ENCODE data around the gene WWC1. TPM values are rescaled to one million over a fixed set of nuclear protein-coding genes. Genes with fewer than 3 reads are reported as not detected.

Gene WWC1
- total RNA-seq, result 1 to 10 TPM in 2 of 3 donors, under 1 TPM in 1; 0.86 to 5.0 (median 1.7) TPM

DNA sequence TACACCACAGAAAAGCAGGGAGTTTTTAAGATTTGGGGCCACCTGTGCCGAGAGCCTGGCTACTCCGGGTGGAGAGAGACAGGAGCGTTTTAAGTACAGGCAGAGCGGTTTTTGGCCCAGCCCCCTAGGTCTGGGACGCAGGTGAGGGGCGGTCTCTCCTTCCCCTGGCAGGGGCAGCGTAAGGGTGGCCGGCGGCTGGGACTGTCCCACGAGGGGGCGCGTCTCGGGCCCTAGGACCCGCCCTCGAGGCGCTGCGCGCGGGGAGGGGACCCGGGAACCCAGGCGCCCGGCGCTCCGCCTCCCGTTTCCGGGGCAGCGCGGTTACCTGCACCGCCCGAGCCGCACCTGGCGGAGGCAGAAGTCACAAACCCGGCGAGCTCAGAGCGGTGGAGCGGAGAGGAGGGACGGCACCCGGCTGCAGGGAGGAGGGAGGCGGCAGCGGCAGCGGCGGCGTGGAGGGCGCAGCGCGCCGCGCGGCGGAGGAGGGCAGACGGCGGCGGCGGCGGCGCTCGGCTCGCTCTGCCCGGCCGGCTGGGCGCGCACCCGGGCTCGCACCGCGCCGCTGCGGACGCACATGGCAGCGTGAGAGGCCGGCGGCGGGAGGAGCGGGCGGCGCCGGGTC, at the start of gene WWC1:
WWC1 (plus strand) TSS at position 304 of the 622 bp plus-strand sequence. CDS start 508 bp downstream, outside the sequence.
- DNase-seq, result peak; percentile 64
- Mint-ChIP-seq H3K4me3 (peak within 1 kb of the TSS; percentile 69), H3K9me3 (no peaks in the 10 kb centered on the region), H3K36me3 (ENCODE audit: insufficient read depth) (no peaks in the 10 kb centered on the region), H3K4me1 (ENCODE audit: low read depth) (peaks cover 12% of the 10 kb centered on the region), H3K27me3 (ENCODE audit: low read depth) (peaks cover 50% of the 10 kb centered on the region)
- peak; percentile 70 to 81 for ATAC-seq

DNA sequence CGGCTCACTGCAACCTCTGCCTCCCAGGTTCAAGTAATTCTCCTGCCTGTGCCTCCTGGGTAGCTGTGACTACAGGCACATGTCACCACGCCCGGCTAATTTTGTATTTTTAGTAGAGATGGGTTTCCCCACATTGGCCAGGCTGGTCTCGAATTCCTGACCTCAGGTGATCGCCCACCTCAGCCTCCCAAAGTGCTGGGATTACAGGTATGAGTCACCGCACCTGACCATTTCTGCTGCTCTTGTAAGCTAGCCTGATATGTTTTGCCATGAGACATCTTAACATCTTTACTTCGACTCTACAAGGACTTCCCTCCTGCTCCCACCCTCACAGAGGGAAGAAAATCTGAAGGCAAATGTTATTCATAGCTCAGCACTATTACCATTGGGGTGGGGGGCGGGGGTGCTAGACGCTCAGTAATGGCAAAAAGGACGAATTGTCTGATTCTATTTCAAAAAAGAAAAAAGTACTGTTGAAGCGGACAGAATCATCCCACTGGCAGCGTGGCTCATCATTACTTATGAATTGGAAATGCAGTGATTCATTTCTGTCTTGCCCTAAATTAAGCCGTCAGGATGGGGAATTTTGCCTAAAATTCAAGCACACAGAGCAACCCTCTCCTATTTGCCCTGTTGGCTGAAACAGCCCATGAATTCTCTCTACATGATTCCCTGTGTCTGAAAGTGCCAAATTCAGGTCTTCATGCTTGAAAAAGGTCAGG, 46.4 kb upstream of the WWC1 start:
- Mint-ChIP-seq H3K4me1 (ENCODE audit: low read depth) (no peaks in the 10 kb centered on the region), H3K9me3 (no peaks in the 10 kb centered on the region), H3K4me3 (no peak overlapping the region), H3K36me3 (ENCODE audit: insufficient read depth) (no peaks in the 10 kb centered on the region), H3K27me3 (ENCODE audit: low read depth) (no peaks in the 10 kb centered on the region)
- DNase-seq (no peak), ATAC-seq (no peak)

GRCh38 chr5:168249923-168250322, 41.5 kb upstream of the WWC1 start:
- Mint-ChIP-seq H3K9me3 (no peaks in the 10 kb centered on the region), H3K4me1 (ENCODE audit: low read depth) (no peaks in the 10 kb centered on the region), H3K4me3 (no peak overlapping the region), H3K36me3 (ENCODE audit: insufficient read depth) (no peaks in the 10 kb centered on the region), H3K27me3 (ENCODE audit: low read depth) (no peaks in the 10 kb centered on the region)
- DNase-seq, result no peak
- ATAC-seq, result no peak

DNA sequence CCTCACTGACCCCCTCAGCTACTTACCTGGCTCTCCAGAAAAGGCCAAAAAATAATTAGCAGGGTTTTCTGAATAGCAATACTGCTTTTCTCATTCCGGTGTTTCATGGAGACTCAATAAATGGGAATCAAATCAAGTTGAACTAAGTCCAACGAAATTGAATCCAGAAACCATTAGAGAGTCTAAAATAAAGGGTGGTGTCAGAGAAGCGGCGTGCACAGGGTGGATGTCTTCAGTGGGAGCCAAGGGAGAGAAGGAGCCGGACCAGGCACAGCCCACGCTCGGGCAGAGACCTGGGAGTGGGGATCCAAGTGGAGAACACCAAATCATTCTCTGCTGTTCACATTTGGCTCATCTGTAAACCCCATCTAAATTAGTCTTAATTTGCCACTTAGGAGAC, 40.2 kb upstream of the WWC1 start:
- no peaks in the 10 kb centered on the region for H3K27me3 Mint-ChIP-seq (ENCODE audit: low read depth)
- H3K4me3 Mint-ChIP-seq, result no peak overlapping the region

GRCh38 chr5:168254013-168254693, 37.3 kb upstream of the WWC1 start:
- Mint-ChIP-seq H3K4me3 (no peak overlapping the region), H3K36me3 (ENCODE audit: insufficient read depth) (no peaks in the 10 kb centered on the region), H3K27me3 (ENCODE audit: low read depth) (no peaks in the 10 kb centered on the region), H3K9me3 (no peaks in the 10 kb centered on the region), H3K4me1 (ENCODE audit: low read depth) (no peaks in the 10 kb centered on the region)
- DNase-seq, result no peak
- no peak for ATAC-seq

More for the DNA sequence above, 40.2 kb upstream of the WWC1 start:
- Mint-ChIP-seq H3K4me1 (ENCODE audit: low read depth) (no peaks in the 10 kb centered on the region), H3K9me3 (no peaks in the 10 kb centered on the region), H3K36me3 (ENCODE audit: insufficient read depth) (no peaks in the 10 kb centered on the region)
- DNase-seq (no peak), ATAC-seq (no peak)

DNA sequence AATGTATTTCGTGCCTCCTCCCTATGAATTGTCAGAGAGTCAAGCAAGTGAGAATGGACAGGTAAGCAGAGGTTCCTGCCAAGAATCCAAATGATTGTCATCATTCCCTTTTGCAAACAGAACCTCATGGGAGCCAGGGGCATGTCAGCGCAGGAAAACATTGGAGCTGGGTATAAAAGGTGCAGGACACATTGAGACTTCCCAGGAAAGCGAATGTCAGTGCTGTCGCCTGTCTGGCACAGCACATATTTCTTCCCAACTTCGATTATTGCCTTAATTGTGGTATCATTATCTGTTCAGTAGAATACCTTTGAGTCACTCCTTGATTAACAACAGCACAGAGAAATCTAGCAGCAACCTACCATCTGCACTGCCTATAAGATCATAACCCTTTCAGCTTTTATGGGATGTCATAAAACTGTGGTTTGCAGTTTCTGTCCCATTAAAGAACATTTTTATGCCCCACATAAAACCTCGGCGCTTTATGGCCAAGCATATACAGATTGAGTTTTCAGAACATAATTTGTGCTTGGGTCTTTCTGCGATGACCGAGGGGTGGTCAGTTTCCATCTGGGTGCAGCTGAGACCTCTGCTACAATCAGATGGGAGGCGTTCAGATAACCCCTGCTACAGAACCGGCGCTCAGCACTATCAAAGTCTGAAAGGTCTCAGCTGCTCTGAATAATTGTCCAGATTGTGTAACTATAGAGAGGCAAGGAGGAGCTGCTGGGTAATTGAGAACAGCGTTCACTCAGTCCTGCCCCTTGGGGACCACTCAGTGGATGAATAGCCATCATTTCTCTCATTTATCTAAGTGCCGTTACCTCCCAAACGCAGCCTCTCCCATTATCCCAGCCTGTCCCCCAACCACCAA, 30.9 kb upstream of the WWC1 start:
- H3K27me3 Mint-ChIP-seq (ENCODE audit: low read depth), result no peaks in the 10 kb centered on the region
- no peaks in the 10 kb centered on the region for H3K36me3 Mint-ChIP-seq (ENCODE audit: insufficient read depth)
- no peak overlapping the region for H3K4me3 Mint-ChIP-seq
- no peaks in the 10 kb centered on the region for H3K4me1 Mint-ChIP-seq (ENCODE audit: low read depth)
- H3K9me3 Mint-ChIP-seq, result no peaks in the 10 kb centered on the region
- ATAC-seq, result no peak
- no peak for DNase-seq

GRCh38 chr5:168261227-168261571, 30.2 kb upstream of the WWC1 start:
- ATAC-seq (no peak), DNase-seq (no peak)
- Mint-ChIP-seq H3K36me3 (ENCODE audit: insufficient read depth) (no peaks in the 10 kb centered on the region), H3K9me3 (no peaks in the 10 kb centered on the region), H3K27me3 (ENCODE audit: low read depth) (no peaks in the 10 kb centered on the region), H3K4me3 (no peak overlapping the region), H3K4me1 (ENCODE audit: low read depth) (no peaks in the 10 kb centered on the region)

DNA sequence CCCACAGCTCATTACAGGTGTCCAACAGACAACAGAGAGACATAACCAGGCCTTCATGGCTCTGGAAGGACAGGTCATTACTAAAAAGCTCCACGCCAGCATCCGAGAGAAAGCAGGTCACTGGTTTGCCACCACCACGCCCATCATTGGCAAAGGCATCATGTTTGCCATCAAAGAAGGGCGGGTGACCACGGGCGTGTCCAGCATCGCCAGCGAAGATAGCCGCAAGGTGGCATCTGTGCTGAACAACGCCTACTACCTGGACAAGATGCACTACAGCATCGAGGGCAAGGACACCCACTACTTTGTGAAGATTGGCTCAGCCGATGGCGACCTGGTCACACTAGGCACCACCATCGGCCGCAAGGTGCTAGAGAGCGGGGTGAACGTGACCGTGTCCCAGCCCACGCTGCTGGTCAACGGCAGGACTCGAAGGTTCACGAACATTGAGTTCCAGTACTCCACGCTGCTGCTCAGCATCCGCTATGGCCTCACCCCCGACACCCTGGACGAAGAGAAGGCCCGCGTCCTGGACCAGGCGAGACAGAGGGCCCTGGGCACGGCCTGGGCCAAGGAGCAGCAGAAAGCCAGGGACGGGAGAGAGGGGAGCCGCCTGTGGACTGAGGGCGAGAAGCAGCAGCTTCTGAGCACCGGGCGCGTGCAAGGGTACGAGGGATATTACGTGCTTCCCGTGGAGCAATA, 29.3 kb upstream of the WWC1 start:
- Mint-ChIP-seq H3K9me3 (no peaks in the 10 kb centered on the region), H3K4me3 (no peak overlapping the region)
- ATAC-seq, result no peak

DNA sequence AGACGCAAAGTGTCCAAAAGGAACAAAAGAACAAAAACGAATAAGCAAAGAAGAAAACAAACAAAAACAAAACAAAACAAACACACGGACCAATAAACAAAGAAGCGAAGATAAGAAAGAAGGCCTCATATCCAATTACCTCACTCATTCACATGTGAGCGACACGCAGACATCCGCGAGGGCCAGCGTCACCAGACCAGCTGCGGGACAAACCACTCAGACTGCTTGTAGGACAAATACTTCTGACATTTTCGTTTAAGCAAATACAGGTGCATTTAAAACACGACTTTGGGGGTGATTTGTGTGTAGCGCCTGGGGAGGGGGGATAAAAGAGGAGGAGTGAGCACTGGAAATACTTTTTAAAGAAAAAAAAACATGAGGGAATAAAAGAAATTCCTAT, 28.3 kb upstream of the WWC1 start:
- no peaks in the 10 kb centered on the region for H3K27me3 Mint-ChIP-seq (ENCODE audit: low read depth)
- DNase-seq (no peak), ATAC-seq (no peak)
- H3K4me1 Mint-ChIP-seq (ENCODE audit: low read depth), result no peaks in the 10 kb centered on the region
- no peak overlapping the region for H3K4me3 Mint-ChIP-seq
- no peaks in the 10 kb centered on the region for H3K36me3 Mint-ChIP-seq (ENCODE audit: insufficient read depth)
- H3K9me3 Mint-ChIP-seq, result no peaks in the 10 kb centered on the region

More for the DNA sequence above, 29.3 kb upstream of the WWC1 start:
- DNase-seq, result no peak
- H3K27me3 Mint-ChIP-seq (ENCODE audit: low read depth), result no peaks in the 10 kb centered on the region
- H3K4me1 Mint-ChIP-seq (ENCODE audit: low read depth), result no peaks in the 10 kb centered on the region
- no peaks in the 10 kb centered on the region for H3K36me3 Mint-ChIP-seq (ENCODE audit: insufficient read depth)

GRCh38 chr5:168266016-168266415, 25.4 kb upstream of the WWC1 start:
- DNase-seq, result no peak
- ATAC-seq, result no peak
- Mint-ChIP-seq H3K27me3 (ENCODE audit: low read depth) (peaks cover 15% of the 10 kb centered on the region), H3K36me3 (ENCODE audit: insufficient read depth) (no peaks in the 10 kb centered on the region), H3K9me3 (no peaks in the 10 kb centered on the region), H3K4me1 (ENCODE audit: low read depth) (peaks cover 8% of the 10 kb centered on the region), H3K4me3 (no peak overlapping the region)

- no peaks in the 10 kb centered on the region for H3K9me3 Mint-ChIP-seq
- H3K27me3 Mint-ChIP-seq (ENCODE audit: low read depth), result peaks cover 19% of the 10 kb centered on the region
- peaks cover 8% of the 10 kb centered on the region for H3K4me1 Mint-ChIP-seq (ENCODE audit: low read depth)
- ATAC-seq (peak; percentile 62 to 77), DNase-seq (peak; percentile 71)
- no peaks in the 10 kb centered on the region for H3K36me3 Mint-ChIP-seq (ENCODE audit: insufficient read depth)
- peak overlapping the region; percentile 44 for H3K4me3 Mint-ChIP-seq
These were observed 22.2 kb upstream of the WWC1 start for GRCh38 chr5:168268949-168269936.

GRCh38 chr5:168269937-168270330, 21.5 kb upstream of the WWC1 start:
- DNase-seq, result no peak
- ATAC-seq, result no peak
- Mint-ChIP-seq H3K4me3 (no peak overlapping the region), H3K4me1 (ENCODE audit: low read depth) (peaks cover 8% of the 10 kb centered on the region), H3K27me3 (ENCODE audit: low read depth) (peaks cover 19% of the 10 kb centered on the region), H3K36me3 (ENCODE audit: insufficient read depth) (no peaks in the 10 kb centered on the region), H3K9me3 (no peaks in the 10 kb centered on the region)

DNA sequence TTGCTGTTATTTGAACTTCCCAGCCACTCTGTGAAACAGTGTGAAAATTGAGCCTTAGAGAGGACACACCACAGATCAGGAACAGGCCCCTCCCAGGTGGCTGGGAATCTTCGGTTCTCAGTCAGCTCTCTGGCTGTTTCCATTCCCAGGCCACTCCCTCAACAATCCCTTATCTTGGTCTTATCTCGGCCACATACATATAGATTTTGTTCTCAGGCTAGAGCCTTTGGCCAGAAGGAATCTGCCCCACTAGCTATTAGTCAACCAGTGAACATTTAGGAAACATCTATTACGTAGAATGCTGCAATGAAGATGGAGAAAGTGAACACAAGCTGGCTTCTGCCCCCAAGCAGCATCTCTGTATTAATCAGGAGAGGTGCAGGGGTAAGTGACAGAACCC, 21.0 kb upstream of the WWC1 start:
- ATAC-seq (no peak), DNase-seq (no peak)
- peaks cover 19% of the 10 kb centered on the region for H3K27me3 Mint-ChIP-seq (ENCODE audit: low read depth)
- no peaks in the 10 kb centered on the region for H3K36me3 Mint-ChIP-seq (ENCODE audit: insufficient read depth)
- no peak overlapping the region for H3K4me3 Mint-ChIP-seq
- no peaks in the 10 kb centered on the region for H3K9me3 Mint-ChIP-seq
- peaks cover 8% of the 10 kb centered on the region for H3K4me1 Mint-ChIP-seq (ENCODE audit: low read depth)

Data from activated T-cell treated with anti-CD3 and anti-CD28 coated beads, Interleukin-2, amount 50 U/mL, for 4 hours (primary cell).